Activated CD4-positive, alpha-beta T cell treated with anti-CD3 and anti-CD28 coated beads for 1 hour (primary cell): ENCODE measurements around the gene SPIN1.

ENCODE experiments used
- DNase-seq: peaks from one replicate; pipeline ENCODE4 v3.0.0-alpha.2; 2020

The SPIN1 gene

DNA sequence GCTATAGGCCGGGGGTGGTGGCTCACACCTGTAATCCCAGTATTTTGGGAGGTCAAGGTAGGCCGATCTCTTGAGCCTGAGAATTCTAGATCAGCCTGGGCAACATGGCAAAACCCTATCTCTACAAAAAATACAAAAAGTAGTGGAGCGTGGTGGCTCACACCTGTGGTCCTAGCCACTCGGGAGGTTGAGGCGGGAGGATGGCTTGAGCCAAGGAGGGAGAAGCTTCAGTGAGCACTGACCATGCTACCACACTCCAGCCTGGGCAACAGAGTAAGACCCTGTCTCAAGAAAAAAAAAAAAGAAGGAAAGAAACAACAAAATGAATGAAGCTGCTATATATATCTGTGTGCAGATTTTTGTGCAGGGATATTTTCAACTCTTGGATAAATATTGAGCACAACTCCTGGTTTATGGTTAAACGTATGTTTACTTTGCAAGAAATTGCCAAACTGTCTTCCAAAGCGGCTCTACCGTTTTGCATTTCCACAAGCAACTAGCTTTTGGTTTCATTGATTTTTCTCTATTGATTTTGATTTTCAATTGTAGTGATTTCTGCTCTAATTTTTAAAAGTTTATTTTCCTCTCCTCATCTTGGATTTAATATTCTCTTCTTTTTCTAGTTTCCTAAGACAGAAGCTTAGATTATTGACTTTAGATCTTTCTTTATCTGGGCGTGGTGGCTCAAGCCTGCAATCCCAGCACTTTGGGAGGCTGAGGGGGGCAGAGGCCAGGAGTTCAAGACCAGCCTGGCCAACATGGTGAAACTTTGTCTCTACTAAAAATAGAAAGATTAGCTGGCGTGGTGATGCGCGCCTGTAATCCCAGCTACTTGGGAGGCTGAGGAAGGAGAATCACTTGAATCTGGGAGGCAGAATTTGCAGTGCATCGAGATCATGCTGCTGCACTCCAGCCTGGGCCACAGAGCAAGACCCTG is 49.2 kb downstream of the SPIN1 start:
- no peak for DNase-seq

- DNase-seq = no peak
Measured at GRCh38 chr9:88438811-88439210, 50.6 kb downstream of the SPIN1 start.

GRCh38 chr9:88441301-88442007 is 53.2 kb downstream of the SPIN1 start:
- DNase-seq = no peak

DNA sequence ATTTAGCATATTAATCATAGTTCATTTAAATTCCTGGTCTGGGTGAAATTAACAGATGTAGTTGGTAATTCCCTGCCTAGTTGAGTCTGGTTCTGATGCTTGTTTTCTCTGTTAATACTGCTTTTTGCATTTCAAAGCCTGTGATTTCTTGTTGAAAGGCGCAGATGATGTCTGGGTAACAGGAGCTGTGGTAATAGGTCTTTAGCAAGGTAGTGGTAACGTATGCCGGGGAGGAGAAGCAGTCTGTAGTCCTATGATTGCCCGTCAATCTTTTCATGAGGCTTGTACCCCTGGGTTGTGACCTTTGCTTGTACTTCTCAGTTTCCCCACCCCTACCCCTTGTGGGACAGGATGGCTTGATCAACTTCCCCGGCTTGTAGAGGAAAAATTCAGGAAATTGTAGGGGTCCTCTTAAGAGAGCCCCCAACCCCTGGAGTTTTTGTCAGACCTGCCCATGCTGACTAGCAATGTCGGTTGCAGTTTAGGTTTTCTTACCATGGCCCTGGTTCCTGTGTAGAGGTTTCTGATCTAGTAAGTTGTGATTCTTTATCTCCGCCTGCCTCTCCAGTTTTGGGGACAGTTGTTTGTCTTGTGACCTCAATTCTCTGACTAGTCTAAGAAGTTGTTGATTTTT is 55.4 kb downstream of the SPIN1 start:
- DNase-seq = no peak

DNA sequence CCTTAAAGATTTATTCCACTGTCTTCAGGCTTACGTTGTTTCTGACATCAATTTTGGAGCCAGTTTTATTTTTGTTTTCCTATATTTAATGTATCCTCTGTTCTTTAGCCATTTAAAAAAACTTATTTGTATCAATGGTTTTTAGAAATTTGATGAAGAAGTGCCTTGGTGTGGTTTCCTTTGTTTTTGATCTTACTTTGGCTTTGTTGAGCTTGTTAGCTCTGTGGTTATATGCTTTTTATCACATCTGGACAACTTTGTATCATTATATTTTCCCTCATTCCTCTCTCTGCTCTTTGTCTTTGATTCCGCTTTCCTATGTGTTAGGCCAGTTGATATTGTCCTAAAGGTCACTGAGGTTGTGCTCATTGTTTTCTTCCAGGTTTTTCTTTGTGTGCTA is 58.5 kb downstream of the SPIN1 start:
- no peak for DNase-seq

DNA sequence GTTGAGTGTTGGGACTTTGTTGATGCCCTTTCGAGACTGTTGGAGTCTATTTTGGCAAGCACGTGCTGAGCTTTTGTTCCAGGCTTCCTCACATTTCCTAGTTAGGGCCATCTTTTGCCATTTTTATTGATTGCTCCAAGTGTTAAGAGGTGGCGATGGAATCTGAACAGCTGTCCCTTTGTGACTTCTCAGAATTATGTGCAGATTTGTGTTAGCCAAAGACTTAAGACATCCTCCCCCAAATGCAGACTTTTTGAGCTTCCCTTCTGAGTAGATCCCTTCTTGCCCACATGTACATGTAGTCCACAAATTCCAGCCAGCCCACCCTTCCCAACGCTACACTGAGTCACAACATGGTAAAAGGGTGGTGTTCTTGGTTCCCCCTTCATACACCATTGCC is 59.2 kb downstream of the SPIN1 start:
- DNase-seq = no peak

- no peak for DNase-seq
Measured at GRCh38 chr9:88451160-88451559, 62.9 kb downstream of the SPIN1 start.

DNA sequence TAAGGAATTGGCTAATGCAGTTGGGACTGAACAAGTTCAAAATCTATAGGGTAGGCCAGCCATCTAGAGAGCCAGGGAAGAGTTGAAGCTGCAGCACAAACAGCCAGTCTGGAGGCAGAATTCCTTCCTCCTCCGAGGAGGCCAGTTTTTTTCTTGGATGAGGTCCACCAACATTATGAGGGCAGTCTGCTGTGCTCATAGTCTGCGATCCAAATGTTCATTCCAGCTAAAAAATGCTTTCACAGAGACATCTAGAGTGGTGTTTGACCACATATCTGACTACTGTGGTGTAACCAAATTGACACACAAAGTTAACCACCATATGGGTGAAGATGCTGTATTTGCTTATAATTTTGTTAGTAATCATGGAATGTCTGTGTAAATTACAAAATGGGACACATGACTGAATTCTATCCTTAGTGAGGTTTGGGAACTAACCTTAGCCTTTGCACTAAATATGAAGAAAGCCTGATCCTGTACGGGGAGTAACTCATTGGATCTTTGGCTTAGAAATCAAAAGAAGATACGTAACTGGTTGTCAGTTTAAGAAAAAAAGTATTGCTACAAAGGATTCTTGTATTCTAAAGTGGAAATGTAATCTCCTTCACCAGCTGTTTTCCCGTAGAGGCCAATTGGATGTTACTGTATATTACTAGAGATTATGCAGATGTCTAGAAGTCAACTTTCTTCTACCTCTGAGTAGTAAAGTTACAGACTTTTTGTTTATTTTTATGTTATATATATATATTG is 70.6 kb downstream of the SPIN1 start:
- no peak for DNase-seq

DNA sequence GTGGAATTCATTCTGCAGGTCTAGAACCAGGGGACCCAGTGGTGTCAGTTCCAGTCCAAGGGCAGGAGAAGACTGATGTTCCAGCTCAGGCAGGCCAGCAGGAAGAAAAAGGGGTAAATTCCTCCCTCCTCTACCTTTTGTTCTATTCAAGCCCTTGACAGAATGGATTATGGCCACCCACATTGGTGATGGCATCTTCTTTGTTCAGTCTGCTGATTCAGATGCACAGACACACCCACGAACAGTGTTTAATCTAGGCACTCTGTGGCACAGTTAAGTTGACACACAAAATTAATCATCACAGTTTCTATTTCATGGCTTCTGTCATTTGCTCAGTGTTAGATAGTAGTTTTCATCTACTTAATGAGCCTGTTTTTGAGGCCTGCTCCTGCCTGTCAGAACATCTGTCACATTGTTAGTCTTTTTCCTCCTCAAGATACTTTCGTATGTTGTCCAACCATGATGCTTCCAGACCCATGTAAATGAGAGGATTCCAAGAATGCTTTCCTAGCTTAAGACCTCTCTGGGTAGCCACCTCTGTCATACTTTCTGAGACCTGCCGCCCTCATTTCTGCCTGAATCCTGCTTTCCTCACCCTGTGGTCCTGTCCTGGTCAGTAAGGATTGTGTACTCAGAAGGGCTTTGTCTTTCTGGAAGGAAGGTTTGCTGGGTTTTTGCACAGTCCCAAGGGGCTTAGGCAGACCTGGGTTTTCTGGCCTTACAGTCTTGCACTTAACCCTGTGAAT is 72.5 kb downstream of the SPIN1 start:
- DNase-seq = no peak

GRCh38 chr9:88462191-88462590 is 73.9 kb downstream of the SPIN1 start:
- no peak for DNase-seq

DNA sequence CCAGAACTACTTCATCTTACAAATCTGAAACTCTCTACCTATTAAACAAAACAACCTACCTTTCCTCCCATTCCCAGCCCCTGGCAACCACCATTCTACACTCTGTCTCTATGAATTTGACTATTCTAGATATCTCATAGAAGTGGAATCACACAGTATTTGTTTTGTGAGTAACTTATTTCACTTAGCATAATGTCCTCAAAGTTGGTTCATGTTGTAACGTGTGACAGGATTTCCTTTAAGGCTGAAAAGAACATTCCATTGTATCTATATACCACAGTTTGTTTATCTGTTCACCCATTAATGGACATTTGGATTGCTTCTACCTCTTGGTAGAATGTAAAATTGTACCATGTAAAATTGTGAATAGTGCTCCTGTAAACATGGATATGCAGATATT is 76.6 kb downstream of the SPIN1 start:
- DNase-seq = no peak

- DNase-seq = no peak
Measured at GRCh38 chr9:88468226-88468625, 80.0 kb downstream of the SPIN1 start.

DNA sequence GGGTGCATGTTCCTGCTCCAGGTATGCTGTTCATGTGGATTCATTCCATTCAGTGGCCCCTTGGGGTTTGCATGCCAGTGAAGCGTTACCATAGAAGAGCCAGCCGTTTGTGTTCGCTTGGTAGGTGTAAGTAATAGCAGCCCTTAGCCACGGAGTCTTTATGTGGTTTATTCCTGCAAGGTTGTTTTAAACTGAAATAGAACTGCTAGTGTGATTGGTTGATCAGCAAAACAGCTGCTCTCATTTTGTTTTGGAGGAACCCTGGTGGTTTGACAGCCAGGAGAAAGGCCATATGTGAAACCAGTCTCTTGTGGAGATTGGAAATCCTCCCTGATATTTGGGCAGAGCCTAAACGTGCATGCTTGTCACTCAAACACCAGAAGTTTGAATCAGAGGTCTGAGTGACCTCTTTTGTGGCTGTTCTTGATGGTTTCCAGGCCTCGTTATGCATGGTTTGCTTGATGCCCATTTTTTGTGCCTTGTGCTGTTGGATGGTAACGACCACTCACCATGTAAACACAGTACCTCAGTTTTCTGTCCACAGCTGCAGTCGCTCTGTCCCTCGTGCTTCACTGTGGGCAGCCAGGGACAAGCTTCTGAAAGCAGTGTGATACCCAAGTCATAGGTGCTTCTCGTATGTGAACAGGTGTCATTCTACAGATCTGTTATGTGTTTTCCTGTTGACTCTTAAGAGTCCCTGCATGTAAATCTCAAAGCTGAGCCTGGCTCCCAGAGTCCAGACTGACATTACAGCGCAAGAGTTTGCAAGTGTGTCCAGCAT is 88.4 kb downstream of the SPIN1 start:
- no peak for DNase-seq

DNA sequence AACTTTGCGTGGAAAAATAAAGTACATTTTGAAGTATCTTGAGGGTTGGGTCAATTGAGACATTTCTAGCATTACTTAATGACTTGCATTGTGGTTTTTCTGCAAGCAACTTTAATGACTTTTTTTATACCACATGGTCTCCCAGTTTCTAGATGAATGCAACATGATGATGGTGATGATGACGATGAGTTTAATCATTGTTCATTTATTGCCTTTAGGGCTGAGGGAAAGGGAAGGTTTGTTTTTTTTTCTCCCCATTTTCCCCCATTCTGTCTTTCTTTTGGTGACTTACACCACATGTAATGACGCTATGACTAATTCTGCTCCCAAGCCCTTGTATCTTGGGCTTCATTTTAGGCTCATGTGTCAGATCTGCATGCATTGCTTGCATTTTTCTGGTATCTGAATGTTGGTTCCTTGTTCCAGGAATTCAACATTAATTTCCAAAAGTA is 89.1 kb downstream of the SPIN1 start:
- no peak for DNase-seq

- no peak for DNase-seq
Measured at GRCh38 chr9:88478246-88478645, 90.0 kb downstream of the SPIN1 start.

DNA sequence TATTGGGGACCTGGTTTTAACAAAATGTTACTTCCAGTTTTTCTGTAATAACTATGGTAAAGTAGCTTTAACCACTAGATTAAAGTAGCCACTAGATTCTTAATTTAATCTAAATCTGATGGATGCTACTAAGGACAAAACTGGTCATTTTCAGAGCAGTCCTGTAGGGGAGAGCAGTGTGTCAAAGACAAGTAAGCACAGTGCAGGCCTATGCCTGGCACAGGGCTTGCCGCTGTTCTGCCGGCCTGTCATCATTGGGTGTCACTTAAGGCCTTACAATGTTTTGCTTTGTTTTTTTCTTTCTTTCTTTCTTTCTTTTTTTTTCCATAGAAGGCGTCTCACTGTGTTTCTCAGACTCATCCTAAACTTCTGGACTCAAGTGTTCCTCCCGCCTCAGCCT is 93.7 kb downstream of the SPIN1 start:
- DNase-seq = no peak

- no peak for DNase-seq
Measured at GRCh38 chr9:88488166-88488565, 99.9 kb downstream of the SPIN1 start.

DNA sequence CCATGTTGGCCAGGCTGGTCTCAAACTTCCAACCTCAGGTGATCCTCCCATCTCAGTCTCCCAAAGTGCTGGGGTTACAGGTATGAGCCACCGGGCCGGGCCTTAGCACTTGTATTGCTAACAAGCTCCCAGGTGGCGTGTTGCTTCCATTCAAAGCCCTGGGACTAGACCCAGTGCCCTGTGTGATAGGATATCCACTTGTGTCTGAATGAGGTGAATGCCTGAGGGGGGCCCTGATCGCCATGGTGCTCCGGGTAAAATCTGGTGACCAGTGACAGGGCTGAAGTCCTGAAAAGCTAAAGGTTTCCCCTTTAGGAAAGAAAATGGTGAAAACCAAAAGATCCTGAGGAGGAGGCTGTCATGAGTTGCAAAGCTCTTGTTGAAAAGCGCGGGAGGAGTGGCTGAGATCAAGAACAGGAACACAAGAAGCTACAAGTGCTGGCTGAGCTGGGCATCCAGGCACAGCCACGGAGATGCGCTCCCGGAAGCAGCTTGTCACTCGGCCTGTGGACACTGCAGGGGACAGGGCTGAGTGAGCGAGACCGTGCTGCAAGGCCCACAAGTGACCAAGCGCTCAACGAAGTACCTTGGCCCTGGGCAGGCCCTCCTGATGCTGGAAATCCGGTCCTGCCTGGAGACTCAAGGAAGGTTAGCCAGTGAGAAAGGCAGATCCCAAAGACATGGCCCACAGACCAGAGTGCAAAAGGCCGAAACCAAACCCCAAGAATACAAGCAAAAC is 106.9 kb downstream of the SPIN1 start:
- DNase-seq = no peak

GRCh38 chr9:88497224-88497623 is 109.0 kb downstream of the SPIN1 start:
- DNase-seq = no peak

GRCh38 chr9:88498880-88499279 is 110.6 kb downstream of the SPIN1 start:
- no peak for DNase-seq

DNA sequence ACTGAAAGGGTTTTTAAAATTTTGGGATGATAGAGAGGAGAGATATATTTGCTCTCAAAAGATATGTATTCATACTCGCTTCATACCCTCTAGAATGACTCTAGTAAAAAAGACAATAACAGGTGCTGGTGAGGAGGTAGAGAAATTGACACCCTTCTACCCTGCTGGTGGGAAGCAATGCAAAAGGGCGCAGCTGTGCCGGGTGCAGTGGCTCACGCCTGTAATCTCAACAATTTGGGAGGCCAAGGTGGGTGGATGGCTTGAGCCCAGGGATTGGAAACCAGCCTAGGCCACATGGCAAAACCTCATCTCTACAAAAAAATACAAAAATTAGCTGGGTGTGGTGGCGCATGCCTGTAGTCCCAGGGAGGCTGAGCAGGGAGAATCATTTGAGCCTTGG is 112.8 kb downstream of the SPIN1 start:
- DNase-seq = no peak
